NCI-H1694 treated with DMSO at 0.1 percent for 48 hours (cell line): Measurements from ENCODE around the gene YPEL5.
A peak's percentile ranks its signal among the peaks of the same experiment; 100 is the strongest.
"Not testable (repeated sequence)": the region's sequence is repeated elsewhere in the genome, so short reads cannot be mapped to it uniquely, and the experiment has no call there.

Experiments used
- DNase-seq: peaks from one replicate; lab custom pipeline; 2025; lab: John Stamatoyannopoulos, UW

The YPEL5 gene

DNA sequence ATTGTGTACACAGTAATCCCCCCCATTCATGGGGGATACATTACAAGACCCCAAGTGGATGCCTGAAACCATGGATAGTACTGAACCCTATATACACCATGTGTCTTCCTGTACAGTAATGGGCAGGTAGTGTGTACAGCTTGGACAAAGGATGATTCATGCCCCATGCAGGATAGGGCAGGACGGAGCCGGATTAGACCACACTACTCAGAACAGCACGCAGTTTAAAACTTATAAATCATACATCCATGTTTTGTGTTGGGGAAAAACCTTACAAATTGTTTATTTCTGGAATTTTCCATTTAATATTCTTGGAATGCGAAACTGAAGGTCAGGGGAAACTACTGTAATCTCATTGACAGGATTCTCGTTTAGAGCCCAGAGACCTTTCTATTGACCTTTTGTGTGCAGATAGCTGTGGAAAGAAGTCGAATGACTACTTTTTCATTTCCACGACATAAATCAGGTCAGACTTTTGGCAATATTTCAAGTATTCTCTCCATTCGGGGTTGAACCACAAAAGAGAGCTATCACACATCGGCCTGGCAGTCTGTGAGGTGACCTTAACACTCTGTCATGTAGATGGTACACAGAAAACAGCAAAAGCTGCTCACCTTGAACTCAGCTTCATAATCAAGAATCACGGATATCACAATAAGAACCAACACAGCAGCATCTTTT is 9.9 kb upstream of the YPEL5 start:
- no peak for DNase-seq

DNA sequence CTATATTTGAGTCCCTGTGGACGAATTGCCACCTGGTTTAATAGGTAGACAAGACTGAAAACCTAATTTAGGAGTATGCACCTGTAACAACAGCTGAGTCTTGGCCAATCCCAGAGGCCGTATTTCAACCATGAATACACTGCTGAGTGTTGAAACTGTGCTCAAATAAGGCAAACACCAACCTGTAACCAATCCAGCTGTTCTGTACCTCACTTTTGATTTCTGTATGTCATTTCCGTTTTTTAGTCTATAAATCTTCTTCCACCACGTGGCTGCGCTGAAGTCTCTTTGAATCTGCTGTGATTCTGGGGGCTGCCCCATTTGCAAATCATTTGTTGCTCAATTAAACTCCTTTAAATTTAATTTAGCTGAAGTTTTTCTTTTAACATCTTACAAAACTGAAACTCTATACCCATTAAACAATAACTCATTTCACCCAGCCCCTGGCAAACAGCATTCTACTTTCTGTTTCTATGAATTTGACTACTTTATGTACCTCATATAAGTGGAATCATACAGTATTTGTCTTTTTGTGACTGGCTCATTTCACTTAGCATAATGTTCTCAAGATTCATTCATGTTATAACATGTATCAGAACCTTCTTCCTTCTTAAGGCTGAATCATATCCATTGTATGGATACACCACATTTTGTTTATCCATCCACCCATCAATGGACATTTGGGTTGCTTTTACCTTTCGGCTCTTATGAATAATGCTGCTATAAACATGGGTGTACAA is 7.5 kb upstream of the YPEL5 start:
- DNase-seq: no peak

DNA sequence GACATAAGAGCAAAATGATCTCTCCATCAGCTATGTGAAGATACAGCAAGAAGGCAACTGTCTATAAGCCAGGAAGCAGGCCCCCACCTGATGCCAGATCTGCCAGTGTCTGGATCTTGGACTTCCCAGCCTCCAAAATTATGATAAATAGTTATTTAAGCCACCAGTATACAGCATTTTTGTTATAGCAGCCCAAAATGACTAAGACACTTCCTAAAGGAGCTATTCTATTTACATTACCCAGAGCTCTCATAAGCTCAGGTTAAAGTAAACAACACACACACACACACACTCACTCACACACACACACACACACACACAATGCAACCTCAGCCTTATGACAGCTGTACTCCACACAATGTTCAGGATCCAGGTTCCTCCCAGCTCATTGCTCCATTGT is 5.7 kb upstream of the YPEL5 start:
- no peak for DNase-seq

DNA sequence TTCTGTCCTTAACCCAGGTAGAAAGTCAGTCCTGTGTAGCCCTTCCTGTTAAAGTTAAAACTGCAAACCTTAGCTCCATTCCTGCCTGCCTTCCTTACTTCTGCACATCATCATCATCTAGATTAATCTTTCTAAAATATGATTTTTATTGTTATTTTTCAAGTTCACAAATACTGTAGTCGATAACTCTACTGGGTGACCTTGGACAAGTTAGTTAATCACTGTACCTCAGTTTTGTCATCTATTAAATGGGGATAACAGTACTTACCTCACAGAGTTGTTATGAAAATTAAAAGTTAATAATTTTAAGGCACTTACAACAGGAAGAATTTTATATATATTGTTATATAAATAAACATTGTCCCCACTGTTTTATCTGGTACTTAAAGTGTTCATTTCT is 2.5 kb upstream of the YPEL5 start:
- no peak for DNase-seq

DNA sequence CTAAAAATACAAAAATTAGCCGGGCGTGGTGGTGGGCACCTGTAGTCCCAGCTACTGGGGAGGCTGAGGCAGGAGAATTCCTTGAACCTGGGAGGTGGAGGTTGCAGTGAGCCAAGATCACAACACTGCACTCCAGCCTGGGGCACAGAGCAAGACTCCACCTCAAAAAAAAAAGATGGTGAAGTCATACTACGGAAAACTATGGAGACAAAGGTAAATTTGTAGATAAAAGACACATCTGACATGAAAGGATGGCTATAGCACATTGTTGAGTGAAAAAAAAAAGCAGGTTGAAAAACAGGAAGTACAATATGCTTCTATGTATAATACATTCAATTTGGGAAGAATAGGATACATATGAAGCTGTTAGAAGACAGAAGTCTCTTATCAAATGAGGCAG is 1.9 kb upstream of the YPEL5 start:
- DNase-seq: not testable (repeated sequence)

DNA sequence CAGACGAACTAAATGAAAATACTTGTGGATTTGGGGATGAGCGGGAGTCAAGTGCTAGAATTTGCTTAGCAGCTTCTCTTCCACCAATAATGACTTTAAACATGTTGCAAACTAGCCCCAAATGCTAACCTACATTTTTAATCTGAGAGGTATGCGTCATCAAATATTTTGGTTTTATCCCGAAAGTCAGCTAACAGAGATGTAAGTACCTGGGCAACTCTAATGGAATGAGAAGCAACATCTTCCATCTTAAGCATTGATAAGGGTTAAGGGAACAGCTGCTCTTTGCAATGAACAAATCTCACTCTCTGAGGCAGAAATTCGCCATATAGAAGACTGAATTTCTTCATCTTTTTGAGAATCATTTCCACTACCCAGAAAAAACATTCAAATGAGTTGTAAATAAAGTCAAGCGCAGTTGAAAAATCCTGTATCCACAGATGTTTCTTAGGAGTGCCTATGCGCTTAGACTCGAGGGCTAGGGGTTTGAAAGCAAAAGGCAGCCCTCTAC is 926 bp upstream of the YPEL5 start:
- no peak for DNase-seq

DNA sequence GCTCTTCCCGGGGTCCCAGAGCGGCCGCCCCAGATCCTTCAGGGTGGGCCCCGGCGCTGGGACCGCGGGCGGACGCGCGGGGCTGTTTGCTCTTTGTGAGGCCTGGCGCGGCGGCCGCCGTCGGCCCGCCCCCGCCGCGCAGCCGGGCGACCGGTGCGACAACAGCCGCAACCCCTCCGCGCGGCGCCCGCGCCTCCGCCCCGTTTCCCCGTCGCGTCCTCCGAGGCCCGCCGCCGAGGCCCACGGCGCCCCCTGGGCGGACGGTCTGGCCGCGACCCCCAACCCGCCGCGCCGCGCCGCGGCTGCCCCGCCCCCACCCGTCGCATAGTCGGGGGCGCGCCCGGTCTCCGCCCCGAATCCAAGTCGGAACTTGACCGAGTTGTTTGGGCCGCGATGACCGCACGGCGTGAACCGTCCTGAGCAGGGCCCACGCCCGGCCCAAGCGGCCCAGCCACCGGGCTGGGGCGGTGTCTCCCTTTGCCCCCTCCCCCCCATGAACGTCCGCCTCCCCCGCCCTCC is 448 bp downstream of the YPEL5 start:
- no peak for DNase-seq

DNA sequence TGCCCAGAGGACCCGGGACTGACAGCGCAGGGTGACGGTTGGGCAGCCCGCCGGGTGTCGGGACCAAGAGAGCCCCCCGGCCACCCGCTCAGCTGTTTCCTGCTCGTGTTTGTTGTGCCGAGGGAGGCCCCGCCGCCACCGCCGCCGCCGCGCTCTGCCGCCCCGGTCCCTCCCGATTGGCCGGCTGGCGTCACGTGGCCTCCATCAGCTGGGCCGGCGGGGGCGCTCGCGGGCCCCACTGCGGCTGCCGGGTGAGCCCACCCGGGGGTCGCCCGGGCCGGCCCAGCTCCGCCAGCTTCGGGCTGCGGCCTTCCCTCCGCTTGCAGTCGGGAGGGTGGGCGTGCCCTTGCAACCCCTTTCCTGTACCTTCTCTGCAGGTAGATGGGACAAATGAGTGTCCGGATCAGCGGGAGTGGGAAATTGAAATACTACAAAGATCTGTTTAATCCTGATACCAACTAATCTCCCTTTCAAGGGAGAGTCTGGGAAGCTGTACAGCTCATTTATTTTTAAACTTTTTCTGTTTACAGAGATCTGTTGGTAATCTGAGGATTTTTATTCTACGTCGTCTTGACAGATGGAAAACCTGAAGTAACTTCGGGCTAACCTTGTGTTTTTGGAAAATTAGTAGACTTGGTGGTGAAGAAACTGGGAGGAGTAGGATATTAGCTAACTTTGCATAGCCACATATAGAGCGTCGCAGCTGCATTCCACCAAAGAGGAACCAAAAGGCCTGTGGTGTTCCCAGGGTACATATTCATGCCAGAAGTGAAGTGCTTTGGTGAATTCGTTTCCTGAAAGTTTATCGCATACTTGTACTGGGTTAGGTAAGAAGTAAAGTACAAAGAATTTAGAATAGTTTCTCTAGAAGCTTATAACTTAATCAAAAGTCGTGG is 1.2 kb downstream of the YPEL5 start:
- no peak for DNase-seq

DNA sequence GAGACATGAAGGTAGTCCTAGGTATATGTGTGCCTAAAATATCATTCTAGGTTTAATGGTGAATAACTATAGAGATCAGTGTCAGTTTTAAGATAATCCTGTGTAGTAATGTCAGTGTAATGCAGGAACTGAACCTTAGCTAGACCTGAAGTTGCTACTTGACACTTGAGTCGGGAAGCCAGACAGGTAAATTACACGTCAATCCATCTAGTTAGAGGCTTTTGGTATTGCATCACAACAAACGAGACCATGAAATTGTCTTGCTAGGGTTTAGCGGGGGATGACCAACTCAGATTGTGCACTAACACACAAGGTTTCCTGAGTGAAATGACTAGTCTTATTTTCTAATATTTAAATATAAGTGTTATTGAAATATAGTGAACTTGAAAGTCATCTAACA is 2.0 kb downstream of the YPEL5 start:
- DNase-seq: no peak

DNA sequence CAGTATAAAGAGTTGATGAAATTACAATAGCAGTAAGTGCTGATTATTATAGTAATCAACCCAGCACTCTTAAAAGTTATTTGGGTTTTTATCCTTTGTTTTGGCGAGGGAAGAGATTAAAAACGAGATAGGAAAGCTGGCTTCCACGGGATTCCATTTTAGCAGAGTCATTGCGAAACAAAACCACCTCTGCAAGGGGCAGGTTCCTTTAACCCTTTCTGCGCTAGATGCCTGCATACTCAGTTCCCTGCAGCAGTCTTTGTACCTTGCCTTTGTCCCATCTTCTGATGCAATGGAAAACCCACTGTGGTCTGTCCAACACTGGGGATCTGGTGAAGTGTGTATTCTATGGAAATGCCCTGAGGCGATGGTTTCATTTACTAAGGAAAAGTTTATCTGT is 2.7 kb downstream of the YPEL5 start:
- no peak for DNase-seq

DNA sequence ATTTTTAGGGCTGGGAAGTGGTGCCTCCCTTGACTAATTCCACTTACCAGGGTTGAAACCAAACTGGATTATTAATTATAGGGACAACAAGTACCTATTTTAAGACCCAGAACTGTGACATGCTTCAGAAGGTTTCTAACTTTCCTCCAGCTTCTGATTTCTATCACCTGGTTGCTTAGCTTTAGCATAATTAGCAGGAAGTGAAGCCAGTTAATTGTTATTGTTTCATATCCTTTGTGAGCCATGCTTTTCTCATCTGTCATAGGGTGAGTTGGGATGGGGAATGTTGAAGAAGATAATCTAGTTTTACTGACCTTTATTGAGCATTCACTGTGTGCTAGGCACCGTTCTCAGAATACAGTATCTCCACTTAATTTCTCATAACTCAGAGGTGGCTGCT is 3.2 kb downstream of the YPEL5 start:
- no peak for DNase-seq

DNA sequence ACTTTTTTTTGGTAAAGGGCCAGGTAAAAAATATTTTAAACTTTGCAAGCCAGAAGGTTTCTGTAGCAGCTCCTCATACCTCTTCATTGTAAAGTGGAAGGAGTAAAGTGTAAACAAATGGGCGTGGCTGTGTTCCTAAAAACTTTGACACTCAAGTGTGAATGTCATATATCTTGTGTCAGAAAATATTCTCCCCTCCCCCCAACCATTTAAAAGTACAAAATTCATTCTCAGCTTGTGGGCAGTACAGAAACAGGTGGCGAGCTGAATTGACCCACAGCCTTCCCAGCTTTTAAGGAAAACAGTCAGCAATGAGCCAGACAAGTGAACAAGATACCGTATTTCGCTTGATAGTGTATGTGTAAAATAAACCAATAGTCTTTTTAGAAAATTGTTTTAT is 4.0 kb downstream of the YPEL5 start:
- DNase-seq: no peak

DNA sequence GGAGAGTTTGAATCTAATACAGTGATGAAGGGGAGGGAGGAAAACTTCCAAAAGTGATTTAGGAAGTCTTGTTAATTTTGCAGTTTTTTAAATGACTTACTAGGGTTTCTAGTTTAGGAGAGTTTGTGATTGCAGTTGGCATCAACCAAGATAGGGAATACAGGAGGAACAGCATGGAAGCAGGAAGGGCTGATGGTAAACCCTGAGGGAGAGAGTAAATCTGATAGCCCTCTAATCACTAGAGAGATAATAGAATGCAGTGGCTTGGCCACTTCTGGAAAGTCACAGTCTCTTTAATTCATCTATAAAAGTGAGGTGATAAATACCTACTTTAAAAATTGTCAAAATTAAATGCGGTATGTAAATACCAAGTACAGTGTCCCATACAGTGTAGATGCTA is 5.6 kb downstream of the YPEL5 start:
- DNase-seq: no peak

DNA sequence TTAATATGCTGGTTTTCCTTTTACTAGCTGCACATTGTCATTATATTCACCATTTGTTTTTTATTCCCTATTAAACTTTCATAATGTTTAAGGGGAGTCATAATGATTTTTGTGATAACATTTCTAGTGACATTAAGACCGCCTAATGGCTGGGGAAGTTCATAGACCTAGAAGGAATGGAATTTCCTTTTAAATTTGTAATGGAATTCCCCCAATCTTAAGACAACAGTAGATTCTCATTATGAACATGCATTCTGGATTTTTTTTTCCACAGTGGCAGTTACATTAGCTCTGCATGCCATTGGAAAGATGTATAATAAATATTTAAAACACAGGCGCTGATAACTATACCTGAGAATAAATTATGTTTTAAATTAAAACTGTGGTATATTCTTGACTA is 8.4 kb downstream of the YPEL5 start:
- no peak for DNase-seq

DNA sequence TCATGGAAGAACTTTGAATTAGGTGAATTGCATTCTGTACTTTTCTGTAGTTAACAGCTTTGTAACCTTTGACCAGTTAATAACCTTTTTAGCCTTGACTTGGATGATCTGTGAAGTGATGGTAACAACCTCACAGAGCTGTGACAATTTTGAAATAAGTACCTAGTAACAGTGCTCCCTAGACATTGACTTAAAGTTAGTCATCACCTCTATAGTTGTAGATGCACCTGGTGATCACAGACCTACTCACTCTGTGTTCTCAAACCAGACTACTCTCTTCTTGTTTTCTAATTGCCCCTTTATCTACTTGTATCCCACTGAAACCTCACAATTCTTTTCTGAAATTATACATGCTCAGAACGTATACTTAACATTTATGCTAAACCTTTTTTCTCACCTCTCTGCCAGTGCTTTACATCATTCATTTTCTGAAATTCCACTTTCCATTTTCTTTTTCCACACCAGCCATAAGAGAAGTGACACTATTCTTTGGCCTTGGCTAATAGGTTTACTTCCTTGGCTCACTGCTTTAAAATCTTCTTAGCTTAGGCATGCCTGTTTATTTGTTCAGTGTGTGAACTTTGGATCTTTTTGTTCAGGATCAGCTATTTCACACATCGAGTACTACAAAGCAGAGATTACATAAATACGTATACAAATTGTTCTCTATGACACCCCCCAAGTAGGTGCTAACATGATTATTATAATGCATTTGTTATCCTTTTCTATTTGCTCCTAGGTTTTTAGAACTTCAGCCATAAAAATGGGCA is 9.3 kb downstream of the YPEL5 start:
- no peak for DNase-seq

DNA sequence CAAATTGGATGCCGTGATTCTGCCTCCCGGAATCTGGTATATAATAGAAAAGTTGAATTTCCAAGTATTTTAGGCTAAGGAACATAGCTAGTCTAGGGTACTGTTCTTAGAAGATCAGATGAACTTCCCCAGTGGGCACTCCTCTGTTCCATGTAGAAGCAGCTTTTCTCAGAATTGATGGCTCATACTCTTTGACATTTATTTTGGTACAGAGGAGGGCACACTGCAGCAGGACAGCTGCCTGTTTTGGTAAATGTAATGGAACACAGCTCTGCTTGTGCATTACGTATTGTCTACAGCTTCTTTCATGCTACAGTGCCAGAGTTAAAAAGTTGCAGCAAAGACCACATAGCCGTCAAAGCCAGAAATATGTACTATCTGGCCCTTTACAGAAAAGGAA is 10.8 kb downstream of the YPEL5 start:
- DNase-seq: no peak

DNA sequence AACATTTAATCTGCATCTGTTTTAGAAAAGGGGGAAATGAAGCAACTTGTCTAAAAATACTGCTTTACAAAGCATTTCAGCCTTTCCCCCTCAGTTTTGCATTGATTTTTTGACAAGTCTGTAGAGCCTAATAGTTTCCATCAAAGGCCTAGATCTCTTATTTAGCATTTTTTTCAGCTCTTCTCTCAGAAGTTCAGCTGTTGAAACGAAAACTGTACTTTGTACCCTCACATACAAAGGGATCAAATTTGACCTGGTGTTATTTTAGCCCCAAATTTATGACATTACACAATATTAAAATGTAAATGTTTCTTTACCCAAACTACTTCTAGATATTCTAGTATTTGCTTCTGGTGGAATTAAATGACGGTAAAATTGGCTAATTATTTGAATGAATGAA is 13.0 kb downstream of the YPEL5 start:
- peak; percentile 37 for DNase-seq

DNA sequence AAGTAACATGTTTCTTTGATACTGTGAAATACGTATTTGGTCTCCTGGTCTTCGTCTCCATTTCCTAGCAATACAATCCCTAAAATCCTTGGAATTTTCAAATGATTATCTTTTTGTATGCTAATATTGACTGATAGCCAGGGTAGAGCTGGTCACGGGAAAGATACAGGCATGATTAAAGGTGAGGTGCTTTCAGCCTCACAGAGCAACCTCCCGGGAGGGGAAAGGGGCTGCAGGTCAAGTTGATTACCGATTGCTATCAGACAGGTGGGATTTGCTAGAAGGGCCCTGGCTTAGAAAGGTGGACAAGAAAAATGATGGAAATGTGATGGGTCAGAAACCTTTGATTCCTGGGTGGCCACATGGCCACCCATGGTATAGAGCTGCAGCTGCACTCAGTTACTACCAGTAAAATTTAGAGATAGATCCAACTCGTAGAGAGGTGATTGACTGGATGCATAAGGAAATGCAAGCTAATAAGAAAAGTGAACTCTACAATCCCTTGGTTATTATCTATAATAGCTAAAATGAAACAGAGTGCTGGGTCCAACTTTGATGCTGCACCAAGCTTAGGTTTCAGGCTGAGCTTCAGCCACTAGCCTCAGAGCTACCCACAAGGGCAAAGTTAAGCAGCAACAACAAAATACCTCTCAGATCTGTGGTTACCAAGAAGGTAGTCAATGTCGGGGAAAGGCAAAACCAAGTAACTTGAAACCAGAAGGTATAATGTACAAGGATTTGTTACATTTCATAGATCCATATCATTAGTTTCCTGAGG is 15.3 kb downstream of the YPEL5 start:
- DNase-seq: no peak

DNA sequence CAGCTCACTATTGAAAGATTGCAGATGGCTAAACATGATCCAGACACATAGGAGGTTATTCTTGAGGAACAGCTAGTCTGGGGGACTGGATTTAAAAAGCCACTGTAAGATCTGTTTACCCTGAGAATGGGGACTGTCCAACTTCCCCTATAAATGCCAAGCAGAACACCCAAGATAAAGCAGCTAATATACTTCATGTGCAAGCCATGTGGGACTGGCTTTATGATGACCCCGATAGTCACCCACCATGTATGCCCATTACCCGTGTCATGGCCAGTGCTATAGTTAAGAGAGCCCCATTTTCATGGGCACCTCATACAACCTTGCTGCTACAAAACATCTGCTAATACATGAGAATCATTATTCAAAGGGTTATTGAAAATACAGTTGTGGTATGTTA is 16.0 kb downstream of the YPEL5 start:
- no peak for DNase-seq

DNA sequence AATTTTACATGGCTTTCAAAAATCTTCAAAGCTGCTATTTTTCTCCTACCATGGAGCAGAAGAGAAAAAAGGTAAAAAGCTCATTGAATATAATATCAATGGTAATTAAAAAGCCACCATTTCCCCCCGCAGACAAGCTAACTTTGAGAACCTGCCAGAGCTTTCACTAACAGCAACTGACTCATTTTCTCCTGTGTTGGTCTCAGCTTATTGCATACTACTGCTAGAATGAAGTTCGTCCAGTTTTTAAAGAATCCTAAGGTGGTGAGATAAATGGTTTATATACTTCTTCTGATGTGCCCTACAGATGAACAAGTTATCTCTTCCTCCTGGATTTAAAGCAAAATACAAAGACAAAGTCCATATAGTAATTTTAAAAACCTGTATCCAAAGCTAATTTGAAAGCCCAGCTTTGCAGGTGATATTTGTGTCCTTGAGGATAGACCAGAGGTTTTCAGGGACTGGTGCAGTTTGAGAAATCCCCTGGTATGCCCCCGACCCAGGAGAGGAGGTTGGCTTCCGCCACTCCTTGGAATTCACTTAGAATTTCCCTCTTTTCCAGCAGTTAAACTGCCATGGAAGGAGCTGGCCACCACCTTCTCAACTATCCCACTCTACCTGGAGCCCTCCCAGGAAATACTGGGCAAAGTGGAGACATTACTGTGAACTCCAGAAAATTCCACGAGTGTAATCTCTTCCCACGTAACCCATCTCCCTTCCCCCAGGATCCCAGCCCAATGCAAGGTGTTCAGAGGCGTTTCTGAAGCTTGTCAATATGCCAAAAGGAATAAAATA is 17.5 kb downstream of the YPEL5 start:
- no peak for DNase-seq
